SK-N-DZ (cell line): ENCODE measurements around the gene NLRC3.

Experiments
- DNase-seq: peaks from one replicate; pipeline ENCODE4 v3.0.0-alpha.2; 2015; ENCODE audit warnings: low spot score

The NLRC3 gene

DNA sequence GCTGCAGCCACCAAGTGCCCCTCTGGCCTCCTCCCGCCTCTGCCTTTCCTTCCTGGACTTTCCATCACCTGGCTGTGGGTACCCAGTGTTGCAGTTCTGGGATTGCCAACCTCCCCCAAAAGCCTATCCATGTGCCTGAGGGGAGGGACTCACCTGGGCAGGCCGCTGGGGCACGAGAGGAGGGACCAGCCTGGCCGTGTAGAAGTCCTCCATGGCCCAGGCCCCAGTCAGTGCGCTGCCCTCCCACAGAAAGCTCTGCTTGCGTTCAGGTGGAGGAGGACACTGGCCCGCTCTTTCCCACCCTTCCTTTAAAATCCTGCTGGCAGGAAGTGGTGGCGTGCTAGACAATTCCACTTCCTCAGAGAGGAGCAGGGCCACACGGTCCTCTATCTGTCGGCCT, 20.0 kb upstream of the NLRC3 start:
- no peak for DNase-seq

DNA sequence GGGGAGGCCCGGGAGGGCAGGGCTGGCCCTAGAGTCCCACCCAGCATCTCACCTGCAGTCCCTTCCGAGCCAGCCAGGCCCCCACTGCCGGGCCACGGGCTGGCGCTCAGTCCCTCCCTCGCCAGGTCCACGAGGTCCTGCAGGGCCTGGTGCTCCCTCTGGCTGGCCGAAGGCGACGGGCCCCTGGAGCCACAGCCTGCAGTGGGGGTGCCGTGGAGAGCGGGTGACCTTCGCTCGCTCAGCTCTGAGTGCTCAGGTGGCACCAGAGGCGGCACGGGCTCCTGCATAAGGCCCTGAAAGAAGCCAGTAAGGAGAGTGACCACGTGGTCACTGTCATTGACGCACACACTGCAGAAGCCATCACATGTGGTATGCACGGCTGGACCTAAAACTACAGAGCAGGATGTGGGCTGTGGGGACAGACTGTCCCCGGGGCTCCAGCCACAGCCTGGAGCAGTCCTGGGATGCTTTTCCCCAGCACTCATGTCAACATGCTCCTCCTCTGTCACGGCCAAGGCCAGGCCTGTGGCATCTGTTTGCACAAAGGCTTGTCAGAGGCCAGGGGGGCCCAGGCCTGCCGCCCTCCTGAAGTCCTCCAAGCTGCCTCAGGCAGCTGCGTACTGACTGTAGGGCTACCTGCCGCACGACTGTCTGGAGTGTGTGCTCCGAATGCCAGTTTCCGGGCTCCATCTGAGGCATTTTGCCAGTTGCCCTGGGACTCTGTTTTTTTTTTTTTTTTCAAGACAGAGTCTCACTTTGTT, 19.1 kb upstream of the NLRC3 start:
- DNase-seq: no peak

DNA sequence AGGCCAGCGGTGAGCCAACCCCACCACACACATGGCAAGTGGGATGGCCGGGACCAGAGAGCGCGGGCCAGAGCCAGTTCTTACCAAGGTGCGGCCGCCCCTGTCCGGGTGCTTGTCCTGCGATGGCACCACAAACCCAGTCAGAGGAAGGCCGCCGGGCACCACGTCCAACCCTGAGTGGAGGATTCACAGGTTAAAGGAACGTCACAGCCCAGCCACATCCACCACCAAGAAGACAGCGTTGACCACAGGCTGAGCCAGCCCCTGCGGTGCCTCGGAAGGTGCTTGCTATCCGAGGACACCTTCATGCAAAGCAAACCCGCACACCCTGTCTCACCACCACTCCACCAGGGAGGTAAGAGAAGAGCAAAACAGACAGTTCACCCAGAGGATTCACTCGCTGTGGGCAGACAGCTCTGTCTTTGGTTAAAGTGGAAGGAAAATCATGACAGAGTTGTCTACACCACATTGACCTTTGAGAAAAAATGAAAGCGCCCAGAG, 18.4 kb upstream of the NLRC3 start:
- DNase-seq: no peak

DNA sequence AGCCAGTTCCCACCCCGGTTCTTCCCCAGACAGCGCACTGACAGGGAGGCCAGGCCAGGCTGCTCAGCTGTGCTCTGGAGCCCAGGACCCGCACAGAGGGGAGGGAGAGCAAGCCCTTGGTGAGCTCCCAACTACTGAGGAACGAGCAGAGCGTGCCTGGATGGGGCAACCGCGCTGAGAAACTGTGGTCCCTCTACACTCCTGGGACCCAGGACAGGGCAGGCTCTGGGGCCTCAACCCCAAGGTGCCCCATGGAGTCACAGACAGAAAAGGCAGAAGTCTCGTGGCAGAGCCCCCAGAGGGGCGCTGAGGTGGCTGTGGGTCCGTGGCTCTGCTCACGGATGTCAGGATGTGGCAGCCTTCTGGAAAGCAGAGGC, 17.9 kb upstream of the NLRC3 start:
- no peak for DNase-seq

DNA sequence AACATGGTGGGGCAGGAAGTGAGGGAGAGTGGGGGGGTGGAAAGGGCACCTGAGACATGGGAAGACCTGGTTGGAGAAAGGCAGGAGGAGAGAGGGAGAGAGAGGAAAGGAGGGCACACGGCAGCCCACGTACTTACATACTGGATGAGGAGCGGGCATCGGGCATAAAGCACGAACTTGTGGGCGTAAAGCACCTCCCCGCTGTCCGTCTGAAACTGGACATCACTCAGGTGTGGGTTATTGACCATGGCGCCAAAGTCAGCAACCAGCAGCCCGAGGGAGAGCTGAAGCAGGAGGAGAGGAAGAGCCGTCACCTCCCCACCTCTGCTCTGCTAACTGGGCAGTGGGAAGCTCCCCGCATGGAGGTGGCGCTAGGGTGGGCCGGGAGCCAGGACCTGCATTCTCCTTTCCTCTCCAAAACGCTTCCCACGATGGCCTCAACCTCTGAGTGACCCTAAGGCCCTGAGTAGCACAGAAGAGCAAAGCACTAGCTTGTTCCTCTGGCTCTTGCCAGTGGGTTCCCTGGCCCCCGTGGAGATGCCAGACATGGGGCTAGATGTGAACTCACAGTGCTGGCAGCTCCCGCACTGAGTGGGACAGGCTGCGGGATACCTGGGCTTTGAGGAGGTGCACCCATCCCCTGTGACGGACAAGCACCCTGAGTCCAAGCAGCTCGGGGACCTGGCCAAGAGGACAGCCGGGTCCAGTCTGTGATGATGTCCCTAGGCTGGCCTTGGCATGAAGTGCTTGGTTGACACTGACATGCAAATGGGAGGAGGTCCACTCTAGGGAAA, 17.3 kb upstream of the NLRC3 start:
- no peak for DNase-seq

DNA sequence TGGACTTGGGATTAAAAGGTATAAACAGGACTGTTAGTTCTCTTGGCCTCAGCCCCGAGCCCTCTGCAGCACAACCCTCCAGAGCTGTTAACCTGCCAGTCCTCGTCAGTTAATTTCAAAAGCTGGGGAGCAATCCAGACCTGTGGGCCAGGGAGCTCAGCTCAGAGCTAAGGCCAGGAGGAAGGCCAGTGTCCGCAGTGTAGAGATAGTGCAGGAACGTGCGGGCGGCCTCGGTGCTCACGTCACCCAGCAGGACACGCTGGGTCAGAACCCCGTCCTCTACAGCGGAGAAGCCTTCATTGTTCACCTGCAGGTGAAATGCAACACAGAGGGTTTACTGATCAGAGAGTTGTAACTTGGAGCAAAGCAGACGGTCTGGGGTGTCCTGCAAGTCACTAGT, 15.4 kb upstream of the NLRC3 start:
- no peak for DNase-seq

DNA sequence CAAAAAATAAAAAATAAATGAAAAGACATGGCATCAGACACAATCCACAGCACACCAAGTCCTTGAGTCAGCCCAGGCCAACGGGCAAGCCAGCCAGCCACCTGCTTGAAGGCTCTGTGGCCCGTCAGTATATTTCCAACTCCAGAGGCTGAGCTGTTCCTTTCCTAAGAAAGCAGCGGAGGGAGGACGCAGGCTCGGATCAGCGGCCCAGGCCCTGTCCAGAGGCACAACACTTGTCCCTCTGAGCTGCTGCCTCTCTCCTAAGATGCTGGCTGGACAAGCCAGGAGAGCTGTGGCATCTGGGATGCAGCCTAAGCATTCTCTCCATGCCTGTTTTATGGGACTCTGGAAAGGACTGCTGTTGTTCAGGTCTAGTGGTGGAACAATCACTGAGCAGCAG, 14.8 kb upstream of the NLRC3 start:
- DNase-seq: no peak

DNA sequence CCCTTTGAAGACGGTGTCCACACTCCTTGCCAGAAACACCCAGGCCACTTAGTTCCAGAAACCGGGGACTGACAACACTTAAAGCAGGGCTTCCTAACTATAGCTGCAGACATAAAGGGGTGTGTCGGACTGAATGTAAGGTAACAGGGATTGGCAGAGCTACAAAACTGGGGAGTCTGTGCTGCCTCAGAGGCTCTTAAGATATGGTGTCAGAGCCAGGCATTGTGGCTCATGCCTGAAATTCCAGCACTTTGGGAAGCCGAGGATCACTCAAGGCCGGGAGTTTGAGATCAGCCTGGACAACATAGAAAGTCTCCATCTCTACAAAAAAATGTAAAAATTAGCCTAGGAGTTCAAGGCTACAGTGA, 14.2 kb upstream of the NLRC3 start:
- no peak for DNase-seq

DNA sequence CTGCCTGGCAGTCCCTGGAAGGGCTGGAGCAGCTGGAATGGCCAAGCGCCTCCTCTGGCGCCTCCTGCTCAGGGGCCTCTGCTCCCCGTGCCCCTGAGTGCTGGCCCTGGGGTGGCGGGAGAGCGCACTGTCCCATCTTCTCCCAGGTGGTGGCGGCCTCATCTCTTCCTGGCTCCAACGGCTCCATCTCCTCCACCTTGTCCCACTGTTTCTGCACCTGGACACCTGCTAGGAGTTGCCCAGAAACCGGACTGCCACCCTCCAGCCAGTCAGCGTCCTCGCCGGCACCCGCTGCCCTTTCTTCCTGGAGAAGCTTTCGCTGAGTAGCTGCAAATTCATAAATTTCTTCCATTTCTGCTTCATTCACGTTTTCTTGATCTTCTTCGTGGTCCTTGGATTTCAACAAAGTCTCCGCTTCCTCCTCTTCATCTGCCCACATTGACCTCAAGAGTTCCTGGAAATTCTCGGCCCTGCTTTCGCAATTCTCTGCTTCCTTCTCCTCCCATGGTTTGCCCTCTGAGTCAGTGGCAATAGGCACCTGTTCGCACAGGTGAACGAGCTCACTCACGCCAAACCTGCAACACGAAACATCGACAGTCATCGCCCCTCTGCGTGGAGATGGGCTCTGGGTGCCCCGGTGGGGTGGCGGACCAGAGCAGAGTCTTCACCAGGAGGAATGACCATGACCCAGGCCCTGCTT, 13.7 kb upstream of the NLRC3 start:
- DNase-seq: no peak

DNA sequence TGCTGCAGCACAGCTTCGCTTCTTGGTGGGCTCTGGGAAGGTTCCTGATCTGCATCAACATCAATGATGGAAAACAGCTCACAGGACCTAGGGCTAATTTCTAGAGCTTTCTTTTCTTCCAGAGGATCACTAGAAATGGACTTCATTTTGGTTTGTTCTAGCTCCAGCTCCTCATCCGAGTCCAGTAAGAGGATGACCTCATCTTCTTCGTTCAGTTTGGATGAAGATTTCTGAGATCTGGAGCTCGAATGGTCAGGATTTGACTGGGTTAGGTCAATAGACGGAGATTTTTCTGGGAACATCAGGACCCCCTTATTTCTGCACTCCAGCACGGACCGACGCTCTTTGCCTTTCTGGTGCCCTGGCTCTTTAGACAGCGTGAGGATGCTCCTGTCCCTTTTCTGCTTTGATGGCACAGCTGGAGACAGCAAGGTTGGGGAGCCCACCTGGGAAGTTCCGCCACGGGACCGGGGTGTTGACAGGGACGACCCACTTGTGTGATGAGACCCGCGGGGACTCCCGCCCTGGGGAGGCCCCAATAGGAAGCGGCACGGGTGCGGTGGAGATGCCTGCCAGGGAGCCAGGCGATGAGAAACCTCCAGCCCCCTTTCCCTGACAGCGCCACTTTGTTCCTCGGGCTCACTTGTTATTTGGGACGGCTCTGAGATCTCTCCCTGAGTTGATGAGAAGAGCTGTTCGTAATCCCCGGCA, 12.9 kb upstream of the NLRC3 start:
- no peak for DNase-seq

DNA sequence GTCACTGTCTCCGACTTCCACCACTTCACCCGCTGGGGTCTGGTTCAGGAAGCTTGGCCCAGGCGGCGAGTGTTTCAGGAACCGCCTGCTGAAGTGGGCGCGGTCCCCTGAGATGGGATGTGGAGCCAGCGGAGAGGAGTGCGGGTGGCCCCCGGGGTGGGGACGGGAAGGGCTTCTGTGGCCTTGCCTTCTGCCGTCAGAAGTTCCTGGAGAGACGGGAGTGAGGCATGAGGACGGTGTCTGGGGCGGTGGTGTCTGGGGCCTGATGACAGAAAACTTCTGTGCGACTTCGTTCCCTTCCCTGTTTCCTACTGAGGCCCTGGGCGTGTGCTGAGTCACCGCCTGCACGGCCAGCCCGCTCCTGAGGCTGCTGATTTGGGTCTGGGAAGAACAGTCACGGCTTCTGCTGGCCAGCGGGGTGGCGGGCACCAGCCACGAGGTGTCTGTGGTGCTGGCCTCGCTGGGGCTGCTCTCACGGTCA, 12.3 kb upstream of the NLRC3 start:
- DNase-seq: no peak

DNA sequence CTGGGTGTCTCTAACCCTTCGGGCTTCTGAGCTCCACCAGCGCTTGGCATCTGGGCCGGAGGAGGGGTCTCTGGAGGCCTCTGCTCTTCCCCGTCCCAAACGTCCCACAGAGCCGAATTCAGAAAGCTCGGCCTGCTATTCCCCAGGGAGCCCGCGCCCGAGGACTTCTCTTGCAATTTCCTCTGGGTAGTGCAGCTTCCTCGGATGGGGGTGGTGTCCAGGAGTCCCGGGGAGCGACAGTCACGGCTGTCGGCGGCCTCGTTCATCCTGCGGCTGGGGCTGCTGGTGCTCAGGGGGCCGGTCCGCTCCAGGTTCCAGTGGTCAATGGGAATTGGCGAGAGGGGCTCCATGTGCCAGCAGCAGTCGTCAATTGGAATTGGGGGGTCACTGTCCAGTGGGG, 11.8 kb upstream of the NLRC3 start:
- DNase-seq: no peak

DNA sequence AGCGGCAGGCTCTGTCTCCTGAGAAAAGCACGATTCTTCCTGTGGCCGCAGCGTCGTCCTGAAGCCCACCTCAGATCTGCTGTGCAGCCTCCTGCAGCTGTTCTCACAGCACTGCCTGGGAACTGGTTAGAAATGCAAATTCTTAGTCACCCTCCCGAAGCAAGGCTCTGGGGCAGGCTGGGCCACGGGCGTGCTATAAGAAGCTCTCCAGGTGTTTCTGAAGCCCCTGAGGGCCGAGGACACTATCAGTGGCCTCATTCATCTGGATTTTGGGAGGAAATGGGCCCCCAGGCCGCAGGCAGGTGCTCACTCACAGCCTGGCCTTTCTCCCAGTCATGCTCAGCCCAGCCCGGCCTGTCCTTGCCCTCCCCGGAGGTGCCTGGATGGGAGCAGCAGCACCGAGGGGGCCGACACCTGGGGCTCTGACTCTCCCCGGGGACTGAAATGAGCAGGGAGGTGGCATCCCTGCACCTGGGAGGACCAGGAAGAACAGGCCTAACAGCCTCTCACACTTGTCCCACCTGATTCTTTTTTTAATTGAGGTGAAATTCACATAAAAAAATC, 10.4 kb upstream of the NLRC3 start:
- DNase-seq: no peak

DNA sequence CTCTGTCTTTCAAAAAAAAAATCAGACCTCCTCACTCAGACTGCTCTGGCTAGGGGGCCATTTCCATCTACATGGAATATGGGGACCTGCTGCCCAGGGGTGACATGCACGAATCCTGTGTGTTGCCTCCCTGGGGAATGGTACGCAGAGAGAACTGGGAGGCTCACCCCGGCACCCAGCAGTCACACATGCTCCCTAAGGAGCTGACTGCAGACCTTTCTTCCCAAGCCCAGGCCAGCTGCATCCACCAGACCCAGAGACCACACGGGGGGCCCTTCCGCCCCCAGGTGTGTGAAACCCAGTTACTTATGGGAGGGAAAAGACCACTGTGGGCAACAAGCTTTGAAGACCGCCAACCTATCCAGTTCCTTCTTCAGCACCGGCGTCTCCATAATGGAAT, 7.2 kb upstream of the NLRC3 start:
- DNase-seq: no peak

DNA sequence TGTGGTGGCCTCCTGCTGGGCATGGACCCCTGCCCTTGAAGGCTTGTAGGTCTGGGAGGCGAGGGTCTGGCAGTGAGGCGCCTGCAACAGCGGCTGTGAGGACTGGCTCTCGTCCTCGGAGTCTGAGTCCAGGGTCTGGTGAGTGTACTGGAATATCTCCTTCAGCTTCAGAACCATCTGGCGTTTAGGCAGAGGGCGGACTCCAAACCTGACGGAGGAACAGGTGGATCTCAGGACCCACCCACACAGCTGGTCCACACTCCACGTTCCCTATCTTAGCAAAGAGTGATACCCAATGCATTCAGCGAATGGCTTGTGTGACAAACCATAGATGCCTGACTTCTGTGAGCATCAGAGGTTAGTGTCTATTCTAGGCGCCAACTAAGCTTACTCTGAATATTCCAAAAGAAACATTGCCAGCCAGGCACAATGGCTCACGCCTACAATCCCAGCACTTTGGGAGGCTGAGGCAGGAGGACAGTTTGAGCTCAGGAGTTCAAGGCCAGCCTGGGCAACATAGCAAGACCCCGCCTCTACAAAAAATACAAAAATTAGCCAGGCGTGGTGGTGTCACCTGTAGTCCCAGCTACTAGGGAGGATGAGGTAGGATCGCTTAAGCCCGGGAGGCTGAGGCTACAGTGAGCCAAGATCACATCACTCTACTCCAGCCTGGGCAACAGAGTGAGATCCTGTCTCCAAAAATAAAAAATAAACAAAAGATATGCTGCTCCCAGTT, 6.3 kb upstream of the NLRC3 start:
- DNase-seq: no peak

DNA sequence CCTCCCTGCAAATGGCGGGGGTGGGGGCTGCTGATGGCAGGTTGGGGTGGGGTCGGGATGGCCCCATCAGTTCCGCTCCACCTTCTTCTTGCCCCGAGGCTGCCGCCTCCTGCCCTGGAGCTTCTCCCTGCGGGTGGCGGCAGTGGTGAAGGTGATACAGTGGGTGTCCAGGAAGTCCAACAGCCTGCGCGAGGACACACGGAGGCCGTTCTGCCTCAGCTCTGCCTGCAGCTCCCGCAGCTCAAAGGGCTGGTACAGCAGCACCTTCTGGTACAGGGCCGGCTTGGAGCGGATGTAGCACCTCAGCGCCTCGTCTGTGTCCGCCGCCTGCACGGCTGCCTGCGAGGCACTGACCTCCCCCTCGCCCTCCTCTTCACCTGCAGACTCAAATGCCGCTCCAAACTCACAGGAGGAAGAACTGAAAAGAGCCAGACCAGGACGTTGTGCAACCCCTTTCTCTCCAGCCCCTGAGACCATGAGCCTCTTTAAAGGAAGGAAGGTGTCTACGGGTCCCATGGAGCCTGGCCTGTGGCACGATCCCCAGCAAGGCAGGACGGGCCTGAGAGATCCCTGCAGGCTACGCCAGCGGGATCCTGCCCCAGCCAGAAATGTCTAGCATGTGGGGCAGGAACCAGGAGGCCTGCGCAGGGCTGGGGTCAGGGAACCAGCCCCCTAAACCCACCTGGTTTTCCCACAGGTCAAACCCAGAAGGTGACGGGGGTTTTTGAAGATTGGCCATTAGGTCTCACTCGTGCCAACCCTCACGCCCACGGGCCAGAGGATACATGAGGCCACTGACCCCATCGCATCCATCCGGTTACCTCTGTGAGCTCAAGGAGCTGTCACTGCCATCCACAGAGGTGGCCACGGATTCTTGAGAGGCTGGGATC, 5.3 kb upstream of the NLRC3 start:
- no peak for DNase-seq

DNA sequence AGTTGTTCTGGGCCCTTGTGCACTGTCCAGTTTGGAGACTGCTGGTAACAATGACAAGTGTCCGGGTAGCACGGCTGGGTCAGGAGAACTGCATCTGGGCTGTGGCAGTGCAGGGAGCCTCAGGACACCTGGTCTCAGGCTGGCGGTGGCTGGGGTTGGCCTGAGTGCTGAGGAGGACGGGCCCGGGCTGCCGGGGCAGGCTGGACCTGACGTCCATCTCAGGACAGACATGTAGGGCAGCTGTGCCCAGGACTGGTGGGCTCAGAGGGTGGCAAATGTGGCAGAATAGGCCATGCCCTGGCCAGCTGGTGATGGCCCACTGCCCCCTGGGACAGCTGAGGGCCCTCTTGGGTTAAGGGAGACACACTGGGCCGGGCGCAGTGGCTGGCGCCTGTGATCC, 4.2 kb upstream of the NLRC3 start:
- DNase-seq: no peak

DNA sequence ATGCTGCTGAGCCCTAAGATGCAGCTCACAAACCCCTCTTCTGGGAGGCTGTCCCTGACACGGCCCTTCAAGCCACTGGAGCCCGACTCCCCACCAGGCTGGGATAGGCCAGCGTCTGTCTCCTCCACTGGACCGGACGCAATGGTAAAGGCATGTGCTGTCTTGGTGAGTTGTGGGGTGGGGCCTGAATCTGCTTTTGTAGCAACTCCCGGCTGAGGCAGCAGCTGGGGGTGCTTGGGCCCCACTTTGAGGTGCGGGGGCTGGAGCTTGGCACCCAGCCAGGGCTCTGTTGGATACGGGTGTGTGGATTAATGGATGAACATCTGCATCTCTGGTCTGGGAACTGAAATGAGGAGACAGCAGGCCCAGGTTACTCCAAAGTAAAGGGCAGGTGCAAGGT, 3.5 kb upstream of the NLRC3 start:
- no peak for DNase-seq

DNA sequence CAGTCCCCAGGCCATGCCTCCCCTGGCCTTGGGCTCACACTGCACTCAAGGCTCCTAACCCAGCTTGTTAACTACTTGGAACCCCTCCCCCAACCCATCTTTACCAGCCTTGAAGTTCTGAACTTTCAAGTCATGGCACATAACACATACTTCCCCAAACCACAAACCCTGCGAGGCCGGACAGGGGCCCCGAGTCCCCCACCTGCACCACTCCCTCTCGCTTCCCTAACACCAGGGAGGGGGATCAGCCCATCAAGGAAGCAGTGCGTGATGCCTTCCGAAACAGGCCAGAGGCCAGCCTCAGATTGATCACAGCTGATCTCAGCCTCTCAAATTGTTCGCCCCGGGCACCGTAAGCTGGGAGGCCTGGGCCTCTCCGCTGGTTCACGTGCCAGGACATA, 3.0 kb upstream of the NLRC3 start:
- DNase-seq: no peak

DNA sequence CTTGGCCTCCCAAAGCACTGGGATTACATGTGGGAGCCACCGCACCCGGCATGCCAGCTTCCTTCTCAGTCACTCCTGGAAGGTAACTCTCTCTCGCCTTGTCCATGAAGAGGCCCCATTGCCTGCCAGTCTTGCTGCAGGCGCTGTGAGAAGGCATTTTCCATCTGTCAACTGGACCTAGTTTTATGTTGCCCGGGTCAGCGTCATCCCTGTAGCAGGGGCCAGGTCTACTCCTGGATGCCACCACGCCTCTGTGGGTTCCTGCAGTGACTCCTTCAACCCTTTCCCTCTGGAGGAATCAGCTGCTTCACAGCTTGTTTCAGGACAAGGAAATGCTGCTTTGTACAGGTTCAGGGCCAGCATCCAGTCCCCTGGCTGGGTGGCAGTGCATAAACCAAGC, 2.6 kb upstream of the NLRC3 start:
- DNase-seq: no peak
